ENCODE data around the gene MCC.

Gene MCC

GRCh38 chr5:113487781-113488644 lies at the start of gene MCC:
Gene MCC (minus strand): TSS chr5:113488453.
- no peak for DNase-seq (ENCODE audit: low read depth)

- no peak for DNase-seq (ENCODE audit: low read depth)
Observed at GRCh38 chr5:113531481-113532159, 43.4 kb upstream of the MCC start.

GRCh38 chr5:113527746-113528145 lies 39.5 kb upstream of the MCC start:
- DNase-seq (ENCODE audit: low read depth) = no peak

- DNase-seq (ENCODE audit: low read depth) = no peak
Observed at GRCh38 chr5:113526421-113526820, 38.2 kb upstream of the MCC start.

- no peak for DNase-seq (ENCODE audit: low read depth)
Observed at GRCh38 chr5:113524927-113525326, 36.7 kb upstream of the MCC start.

- no peak for DNase-seq (ENCODE audit: low read depth)
Observed at GRCh38 chr5:113523168-113523567, 34.9 kb upstream of the MCC start.

- no peak for DNase-seq (ENCODE audit: low read depth)
Observed at GRCh38 chr5:113520899-113521298, 32.6 kb upstream of the MCC start.

GRCh38 chr5:113520429-113520828 lies 32.2 kb upstream of the MCC start:
- DNase-seq (ENCODE audit: low read depth) = no peak

GRCh38 chr5:113519412-113519811 lies 31.2 kb upstream of the MCC start:
- DNase-seq (ENCODE audit: low read depth) = no peak

- no peak for DNase-seq (ENCODE audit: low read depth)
Observed at GRCh38 chr5:113518884-113519283, 30.6 kb upstream of the MCC start.

GRCh38 chr5:113514289-113514635 lies 26.0 kb upstream of the MCC start:
- no peak for DNase-seq (ENCODE audit: low read depth)

GRCh38 chr5:113513384-113514288 lies 25.4 kb upstream of the MCC start, which contains the start of gene YTHDC2:
Gene YTHDC2 (plus strand): TSS chr5:113513694. CDS start chr5:113513896, 202 bp downstream.
- peak; percentile 66 for DNase-seq (ENCODE audit: low read depth)

GRCh38 chr5:113512341-113512740 lies 24.1 kb upstream of the MCC start:
- DNase-seq (ENCODE audit: low read depth) = no peak

GRCh38 chr5:113510836-113511451 lies 22.7 kb upstream of the MCC start:
- no peak for DNase-seq (ENCODE audit: low read depth)

GRCh38 chr5:113508756-113509155 lies 20.5 kb upstream of the MCC start:
- DNase-seq (ENCODE audit: low read depth) = no peak

- DNase-seq (ENCODE audit: low read depth) = no peak
Observed at GRCh38 chr5:113507601-113508000, 19.3 kb upstream of the MCC start.

GRCh38 chr5:113505181-113505580 lies 16.9 kb upstream of the MCC start:
- DNase-seq (ENCODE audit: low read depth) = no peak

GRCh38 chr5:113503146-113503545 lies 14.9 kb upstream of the MCC start:
- DNase-seq (ENCODE audit: low read depth) = no peak

GRCh38 chr5:113502073-113502472 lies 13.8 kb upstream of the MCC start:
- DNase-seq (ENCODE audit: low read depth) = no peak

GRCh38 chr5:113495422-113495841 lies 7.2 kb upstream of the MCC start:
- no peak for DNase-seq (ENCODE audit: low read depth)

- DNase-seq (ENCODE audit: low read depth) = no peak
Observed at GRCh38 chr5:113493446-113493845, 5.2 kb upstream of the MCC start.

GRCh38 chr5:113491022-113491421 lies 2.8 kb upstream of the MCC start:
- DNase-seq (ENCODE audit: low read depth) = no peak

All from stimulated activated CD8-positive, alpha-beta memory T cell treated with anti-CD3 and anti-CD28 coated beads, Interleukin-7, amount 100 ng/mL, for 24 hours (primary cell).